GM12892 (cell line): ENCODE data around the gene IFIH1.

Source experiments
- POLR2A ChIP-seq: IDR thresholded peaks from 2 replicates; pipeline ENCODE4 v1.6.1; 2011; ENCODE audit warnings: low read depth, low read length, control low read depth
- POLR2AphosphoS5 ChIP-seq: IDR thresholded peaks from 2 replicates; pipeline ENCODE4 v1.6.1; 2011; ENCODE audit warnings: low read depth, low read length, control low read depth
- TAF1 ChIP-seq: IDR thresholded peaks from 2 replicates; pipeline ENCODE4 v1.6.1; 2011; ENCODE audit warnings: low read depth, mild to moderate bottlenecking, control low read depth, low read length, borderline replicate concordance

GRCh38 chr2:162253435-162253834 lies 65.0 kb downstream of the IFIH1 start:
- no peak for TF ChIP-seq POLR2A
- no peak for TF ChIP-seq POLR2AphosphoS5
- no peak for TF ChIP-seq TAF1
